Upper lobe of left lung (tissue), 4 donors: ENCODE data around the gene CLTCL1.

ENCODE experiments used
- CTCF ChIP-seq, 6 experiments: fragments of 450-650 bp in 4 of 6; fragments of 200-600 bp in 2 of 6; sonication (generic) in 2 of 6; IDR thresholded peaks; one replicate each; pipeline ENCODE4 v1.5.1; 2016 to 2019; ENCODE audit warnings: antibody characterized with exemption in 6 of 6
- POLR2A ChIP-seq, 4 donors: fragments of 450-650 bp; IDR thresholded peaks; one replicate each; pipeline ENCODE4 v1.5.1; 2016 to 2017; ENCODE audit warnings: antibody characterized with exemption in 4 of 4, mild to moderate bottlenecking in 2 of 4
- POLR2AphosphoS5 ChIP-seq, 2 donors: sonication (generic); formaldehyde crosslinking; IDR thresholded peaks; one replicate each; pipeline ENCODE4 v1.5.1; 2017; ENCODE audit warnings: antibody characterized with exemption in 2 of 2

DNA sequence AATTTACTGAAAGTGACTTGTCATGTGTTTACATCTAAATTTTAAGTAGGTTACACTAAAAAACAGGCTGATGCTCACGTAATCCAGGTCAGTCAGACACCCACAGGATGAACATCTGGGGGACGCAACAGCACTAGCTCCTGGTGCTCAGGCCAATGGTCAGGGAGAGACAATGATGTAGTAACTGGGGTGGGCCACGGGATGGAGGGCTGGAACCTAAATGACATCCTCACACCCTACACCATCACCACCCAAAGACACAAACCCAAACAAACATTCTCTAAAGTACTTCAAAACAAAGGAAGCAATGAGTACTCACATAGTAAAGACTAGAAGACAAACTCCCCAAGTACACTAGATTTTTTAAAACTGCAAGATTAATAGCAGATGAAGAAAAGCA is 59.5 kb downstream of the CLTCL1 start:
- TF ChIP-seq CTCF (IDR thresholded peaks at IDR 0.05) (no peak), POLR2A (IDR thresholded peaks at IDR 0.05) (no peak), POLR2AphosphoS5 (IDR thresholded peaks at IDR 0.05) (no peak)
